LNCAP (cell line): ENCODE measurements around the gene SLAMF1.

Experiments
- CTCF ChIP-seq: fragments of 450-650 bp; IDR thresholded peaks from 2 replicates; pipeline ENCODE4 v1.5.1; 2017; ENCODE audit warnings: mild to moderate bottlenecking

Gene SLAMF1

GRCh38 chr1:160647329-160647720, 481 bp upstream of the SLAMF1 start:
- TF ChIP-seq CTCF, result no peak

GRCh38 chr1:160646180-160646579, 664 bp downstream of the SLAMF1 start:
- TF ChIP-seq CTCF, result no peak

GRCh38 chr1:160645386-160646130, 1.3 kb downstream of the SLAMF1 start:
- TF ChIP-seq CTCF, result no peak

GRCh38 chr1:160644399-160644798, 2.4 kb downstream of the SLAMF1 start:
- TF ChIP-seq CTCF, result no peak

GRCh38 chr1:160643138-160643537, 3.7 kb downstream of the SLAMF1 start:
- TF ChIP-seq CTCF, result no peak

- TF ChIP-seq CTCF, result no peak
These were observed 4.6 kb downstream of the SLAMF1 start for GRCh38 chr1:160642281-160642644.

GRCh38 chr1:160641323-160642280, 5.2 kb downstream of the SLAMF1 start:
- no peak for TF ChIP-seq CTCF
